SH-SY5Y (cell line): ENCODE results near the gene PTK6.

Source experiments
- GATA2 ChIP-seq: IDR thresholded peaks from 2 replicates; pipeline ENCODE4 v1.6.1; 2011; ENCODE audit warnings: mild to moderate bottlenecking, low read depth, low read length
- GATA3 ChIP-seq: IDR thresholded peaks from 2 replicates; pipeline ENCODE4 v1.6.1; 2011; ENCODE audit warnings: low read depth, mild to moderate bottlenecking, low read length, moderate library complexity

DNA sequence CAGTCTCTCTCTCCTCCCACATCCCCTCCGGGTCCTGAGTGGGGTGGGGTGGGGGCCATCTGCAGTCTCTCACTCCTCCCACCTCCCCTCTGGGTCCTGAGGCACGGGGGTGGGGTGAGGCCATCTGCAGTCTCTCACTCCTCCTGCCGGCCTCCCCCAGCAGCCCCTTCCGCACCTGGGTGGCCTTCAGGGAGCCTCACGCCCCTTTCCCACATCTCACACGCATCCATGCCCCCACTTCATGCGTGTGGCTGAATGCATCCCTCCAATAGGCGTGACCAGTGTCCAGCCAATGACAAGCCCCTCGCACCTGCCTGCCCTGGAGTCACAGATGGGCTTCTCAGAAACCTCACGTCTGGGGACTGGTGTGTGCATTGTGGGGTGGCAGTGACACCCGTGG lies 11.4 kb upstream of the PTK6 start:
- TF ChIP-seq GATA2 (no peak), GATA3 (no peak)
